Measurements from ENCODE around the gene LRRC56. TPM values are rescaled to one million over a fixed set of nuclear protein-coding genes. Genes with fewer than 3 reads are reported as not detected.

The LRRC56 gene
- total and polyA plus RNA-seq, 2 experiments from 2014 or later, result 0.86 to 1.3 TPM

- Histone ChIP-seq H2AFZ (no peak overlapping the region), H3K9me3 (ENCODE audit: low read depth) (no peaks in the 10 kb centered on the region), H3K4me3 (no peak overlapping the region; the same call in 1 of the 2 replicates), H3K9me2 (ENCODE audit: insufficient read depth) (no peaks in the 10 kb centered on the region), H3F3A (ENCODE audit: insufficient read depth) (peaks cover 10% of the 10 kb centered on the region), H3K9ac (peak overlapping the region; percentile 34), H3K27ac (peak overlapping the region; percentile 43; the same call in 1 of the 2 replicates), H3K79me2 (ENCODE audit: insufficient read depth) (peaks cover 83% of the 10 kb centered on the region), H4K20me1 (ENCODE audit: insufficient read depth) (peaks cover 20% of the 10 kb centered on the region; the same call in 1 of the 2 replicates), H3K4me2 (ENCODE audit: unreplicated experiment) (no peak overlapping the region), H3K4me1 (ENCODE audit: insufficient read depth) (peaks cover 17% of the 10 kb centered on the region), H3K36me3 (ENCODE audit: low read depth) (no peaks in the 10 kb centered on the region; the same call in 1 of the 2 replicates), H3K27me3 (replicated peaks; ENCODE audit: insufficient read depth) (no peaks in the 10 kb centered on the region)
- in situ Hi-C loops (cut with MboI), result no loop called here
- WGBS, 2 experiments (ENCODE audit: low coverage in 1 of 2, low lambda C conversion rate in 2 of 2, missing lambda C conversion rate in 2 of 2), result 73 to 74% methylated on average over 20 of the region's 20 CpGs
- DNase-seq, result peak; percentile 57
- no peak for TF ChIP-seq EZH2phosphoT487 (IDR thresholded peaks at IDR 0.05; ENCODE audit: insufficient read depth, low read depth)
- TF ChIP-seq EZH2 (IDR thresholded peaks at IDR 0.05; ENCODE audit: insufficient read depth, poor library complexity, severe bottlenecking), result no peak
Measured at GRCh38 chr11:579830-580601, 42.7 kb downstream of the LRRC56 start.

- TF ChIP-seq EZH2 (IDR thresholded peaks at IDR 0.05; ENCODE audit: insufficient read depth, poor library complexity, severe bottlenecking) (no peak), EZH2phosphoT487 (IDR thresholded peaks at IDR 0.05; ENCODE audit: insufficient read depth, low read depth) (no peak)
- peaks cover 20% of the 10 kb centered on the region; the same call in 1 of the 2 replicates for H4K20me1 ChIP-seq (ENCODE audit: insufficient read depth)
Measured at GRCh38 chr11:581342-581741, 44.0 kb downstream of the LRRC56 start.

GRCh38 chr11:581752-582151, 44.4 kb downstream of the LRRC56 start:
- H3K4me3 ChIP-seq, result no peak overlapping the region
- no peak overlapping the region for H3K27ac ChIP-seq
- peaks cover 10% of the 10 kb centered on the region for H3F3A ChIP-seq (ENCODE audit: insufficient read depth)
- WGBS, 2 experiments (ENCODE audit: low coverage in 1 of 2, low lambda C conversion rate in 2 of 2, missing lambda C conversion rate in 2 of 2), result 81 to 83% methylated on average over 17 of the region's 17 CpGs
- no peaks in the 10 kb centered on the region for H3K9me2 ChIP-seq (ENCODE audit: insufficient read depth)
- peaks cover 16% of the 10 kb centered on the region for H3K4me1 ChIP-seq (ENCODE audit: insufficient read depth)
- no peaks in the 10 kb centered on the region; the same call in 1 of the 2 replicates for H3K36me3 ChIP-seq (ENCODE audit: low read depth)
- TF ChIP-seq EZH2phosphoT487 (IDR thresholded peaks at IDR 0.05; ENCODE audit: insufficient read depth, low read depth), result no peak
- TF ChIP-seq EZH2 (IDR thresholded peaks at IDR 0.05; ENCODE audit: insufficient read depth, poor library complexity, severe bottlenecking), result no peak
- in situ Hi-C loops (cut with MboI), result no loop called here
- H3K9ac ChIP-seq, result no peak overlapping the region
- H3K27me3 ChIP-seq (replicated peaks; ENCODE audit: insufficient read depth), result no peaks in the 10 kb centered on the region
- no peaks in the 10 kb centered on the region for H3K9me3 ChIP-seq (ENCODE audit: low read depth)
- DNase-seq, result no peak
- no peak overlapping the region for H3K4me2 ChIP-seq (ENCODE audit: unreplicated experiment)
- peaks cover 20% of the 10 kb centered on the region; the same call in 1 of the 2 replicates for H4K20me1 ChIP-seq (ENCODE audit: insufficient read depth)
- H2AFZ ChIP-seq, result no peak overlapping the region
- H3K79me2 ChIP-seq (ENCODE audit: insufficient read depth), result peaks cover 99% of the 10 kb centered on the region

More at GRCh38 chr11:581342-581741, 44.0 kb downstream of the LRRC56 start:
- Histone ChIP-seq H3K9me2 (ENCODE audit: insufficient read depth) (no peaks in the 10 kb centered on the region), H2AFZ (no peak overlapping the region), H3K4me2 (ENCODE audit: unreplicated experiment) (no peak overlapping the region), H3K36me3 (ENCODE audit: low read depth) (no peaks in the 10 kb centered on the region; the same call in 1 of the 2 replicates), H3K9ac (no peak overlapping the region), H3K4me3 (no peak overlapping the region), H3F3A (ENCODE audit: insufficient read depth) (peaks cover 10% of the 10 kb centered on the region), H3K27me3 (replicated peaks; ENCODE audit: insufficient read depth) (no peaks in the 10 kb centered on the region), H3K9me3 (ENCODE audit: low read depth) (no peaks in the 10 kb centered on the region), H3K27ac (no peak overlapping the region), H3K4me1 (ENCODE audit: insufficient read depth) (peaks cover 16% of the 10 kb centered on the region), H3K79me2 (ENCODE audit: insufficient read depth) (peaks cover 95% of the 10 kb centered on the region)
- in situ Hi-C loops (cut with MboI), result no loop called here
- whole genome bisulfite sequencing, 2 experiments (ENCODE audit: low coverage in 1 of 2, low lambda C conversion rate in 2 of 2, missing lambda C conversion rate in 2 of 2), result 79% methylated on average over 14 of the region's 14 CpGs
- no peak for DNase-seq

GRCh38 chr11:584287-584686, 47.0 kb downstream of the LRRC56 start:
- Histone ChIP-seq H3F3A (ENCODE audit: insufficient read depth) (no peaks in the 10 kb centered on the region), H3K4me3 (no peak overlapping the region), H3K79me2 (ENCODE audit: insufficient read depth) (peaks cover 97% of the 10 kb centered on the region), H2AFZ (no peak overlapping the region), H3K9me3 (ENCODE audit: low read depth) (no peaks in the 10 kb centered on the region), H3K9ac (no peak overlapping the region), H3K4me2 (ENCODE audit: unreplicated experiment) (no peak overlapping the region), H3K36me3 (ENCODE audit: low read depth) (peaks cover 5% of the 10 kb centered on the region; the same call in 1 of the 2 replicates), H3K27ac (no peak overlapping the region), H4K20me1 (ENCODE audit: insufficient read depth) (peaks cover 14% of the 10 kb centered on the region; the same call in 1 of the 2 replicates), H3K9me2 (ENCODE audit: insufficient read depth) (no peaks in the 10 kb centered on the region), H3K27me3 (replicated peaks; ENCODE audit: insufficient read depth) (no peaks in the 10 kb centered on the region), H3K4me1 (ENCODE audit: insufficient read depth) (0 out of 2 replicates have a peak, but pooled peaks cover 4% of the 10 kb centered on the region)
- in situ Hi-C loops (cut with MboI), result no loop called here
- 96% methylated on average over 9 to 10 of the region's 10 CpGs for WGBS, 2 experiments (ENCODE audit: low coverage in 1 of 2, low lambda C conversion rate in 2 of 2, missing lambda C conversion rate in 2 of 2)
- TF ChIP-seq EZH2 (IDR thresholded peaks at IDR 0.05; ENCODE audit: insufficient read depth, poor library complexity, severe bottlenecking), result no peak
- TF ChIP-seq EZH2phosphoT487 (IDR thresholded peaks at IDR 0.05; ENCODE audit: insufficient read depth, low read depth), result no peak
- no peak for DNase-seq
